ENCODE measurements around the gene FBXO21. TPM values are rescaled to one million over a fixed set of nuclear protein-coding genes. Genes with fewer than 3 reads are reported as not detected.

The FBXO21 gene
- total RNA-seq, 2 experiments from 2014 or later = 21.5 to 26.0 TPM

DNA sequence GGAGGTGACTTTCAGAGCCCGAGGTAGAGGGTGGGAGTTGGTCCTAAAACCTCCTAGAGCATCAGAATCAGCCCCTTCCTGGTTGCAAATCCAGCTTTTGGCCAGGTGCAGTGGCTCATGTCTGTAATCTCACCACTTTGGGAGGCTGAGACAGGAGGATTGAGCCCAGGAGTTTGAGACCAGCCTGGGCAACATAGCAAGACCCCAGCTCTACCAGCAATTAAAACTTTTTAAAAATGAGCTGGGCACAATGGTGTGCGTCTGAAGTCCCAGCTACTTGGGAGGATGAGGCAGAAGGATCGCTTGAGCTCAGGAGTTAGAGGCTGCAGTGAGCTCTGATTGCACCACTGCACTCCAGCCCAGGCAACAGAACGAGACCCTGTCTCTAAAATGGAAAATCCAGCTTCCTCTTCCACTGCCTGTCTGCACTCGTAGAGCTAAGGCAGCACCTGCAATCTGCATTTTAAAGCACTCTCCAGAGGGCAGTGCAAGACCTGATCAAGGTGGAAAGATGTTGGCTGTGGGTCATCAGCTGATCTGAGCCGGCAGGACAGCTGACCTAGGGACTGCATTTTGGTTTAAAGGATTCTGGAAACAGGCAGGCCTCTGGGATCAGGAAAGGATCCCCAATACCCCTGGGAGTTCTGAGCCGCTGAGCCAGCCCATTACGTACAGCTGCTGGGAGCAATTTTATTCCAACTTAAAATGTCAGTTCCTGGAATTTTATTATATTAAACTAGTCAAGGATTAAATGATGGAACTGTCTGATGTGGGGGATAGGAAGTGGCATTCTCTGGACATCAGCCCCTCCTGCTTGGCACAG is 89.2 kb downstream of the FBXO21 start:
- Mint-ChIP-seq H3K27me3 (peaks cover 14% of the 10 kb centered on the region), H3K4me3 (no peak overlapping the region), H3K27ac (no peak overlapping the region), H3K36me3 (ENCODE audit: low read depth) (no peaks in the 10 kb centered on the region), H3K4me1 (ENCODE audit: low read depth) (peaks cover 19% of the 10 kb centered on the region), H3K9me3 (no peaks in the 10 kb centered on the region)
- TF ChIP-seq, protein P1, sequence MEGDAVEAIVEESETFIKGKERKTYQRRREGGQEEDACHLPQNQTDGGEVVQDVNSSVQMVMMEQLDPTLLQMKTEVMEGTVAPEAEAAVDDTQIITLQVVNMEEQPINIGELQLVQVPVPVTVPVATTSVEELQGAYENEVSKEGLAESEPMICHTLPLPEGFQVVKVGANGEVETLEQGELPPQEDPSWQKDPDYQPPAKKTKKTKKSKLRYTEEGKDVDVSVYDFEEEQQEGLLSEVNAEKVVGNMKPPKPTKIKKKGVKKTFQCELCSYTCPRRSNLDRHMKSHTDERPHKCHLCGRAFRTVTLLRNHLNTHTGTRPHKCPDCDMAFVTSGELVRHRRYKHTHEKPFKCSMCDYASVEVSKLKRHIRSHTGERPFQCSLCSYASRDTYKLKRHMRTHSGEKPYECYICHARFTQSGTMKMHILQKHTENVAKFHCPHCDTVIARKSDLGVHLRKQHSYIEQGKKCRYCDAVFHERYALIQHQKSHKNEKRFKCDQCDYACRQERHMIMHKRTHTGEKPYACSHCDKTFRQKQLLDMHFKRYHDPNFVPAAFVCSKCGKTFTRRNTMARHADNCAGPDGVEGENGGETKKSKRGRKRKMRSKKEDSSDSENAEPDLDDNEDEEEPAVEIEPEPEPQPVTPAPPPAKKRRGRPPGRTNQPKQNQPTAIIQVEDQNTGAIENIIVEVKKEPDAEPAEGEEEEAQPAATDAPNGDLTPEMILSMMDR (IDR thresholded peaks at IDR 0.05) = no peak
- intact Hi-C loops (cut with micrococcal nuclease) = no loop called here
- CTCF ChIA-PET = interaction anchor here (1.1 to 2.5 kb wide), 4 partner anchors 19 to 75 kb away, joined by 4 to 12 read pairs (median 4); no protein-coding TSS in a partner anchor
- POLR2A ChIA-PET = interaction anchor here (0.9 kb wide), 1 partner anchor 72 kb away, joined by 3 read pairs; no protein-coding TSS in a partner anchor
- DNase-seq (no peak), ATAC-seq (no peak)

DNA sequence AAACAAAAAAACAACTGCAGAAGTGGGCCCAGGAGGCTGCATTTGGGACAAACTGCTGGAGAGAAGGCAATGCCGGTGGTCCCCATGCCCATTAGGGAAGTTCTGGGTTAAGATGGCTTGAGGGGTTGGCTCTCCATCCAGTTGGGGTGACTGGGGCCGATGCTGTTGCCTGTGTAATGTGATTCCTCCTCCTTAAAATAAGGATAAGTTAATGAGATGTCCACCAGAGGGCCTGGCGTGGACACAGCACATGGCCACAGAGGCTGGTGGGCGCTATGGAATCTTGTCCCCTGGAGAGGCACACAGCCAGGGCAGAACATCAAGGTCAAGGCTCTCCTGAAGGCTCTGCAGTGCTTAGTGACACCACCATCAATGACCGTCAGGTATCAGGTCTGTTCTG is 90.0 kb downstream of the FBXO21 start:
- intact Hi-C loops (cut with micrococcal nuclease) = no loop called here
- Mint-ChIP-seq H3K36me3 (ENCODE audit: low read depth) (no peaks in the 10 kb centered on the region), H3K9me3 (no peaks in the 10 kb centered on the region), H3K4me3 (peak overlapping the region; percentile 75), H3K27ac (no peak overlapping the region), H3K4me1 (ENCODE audit: low read depth) (peaks cover 11% of the 10 kb centered on the region), H3K27me3 (peaks cover 14% of the 10 kb centered on the region)
- TF ChIP-seq, protein P1 (IDR thresholded peaks at IDR 0.05) = no peak
- ChIA-PET CTCF (interaction anchor here (0.6 to 2.5 kb wide), 7 partner anchors 12 to 74 kb away, joined by 3 to 12 read pairs (median 4); no protein-coding TSS in a partner anchor), POLR2A (interaction anchor here (1.4 kb wide), 1 partner anchor 9 kb away, joined by 3 read pairs; no protein-coding TSS in a partner anchor)
- ATAC-seq (no peak), DNase-seq (peak; percentile 26)

DNA sequence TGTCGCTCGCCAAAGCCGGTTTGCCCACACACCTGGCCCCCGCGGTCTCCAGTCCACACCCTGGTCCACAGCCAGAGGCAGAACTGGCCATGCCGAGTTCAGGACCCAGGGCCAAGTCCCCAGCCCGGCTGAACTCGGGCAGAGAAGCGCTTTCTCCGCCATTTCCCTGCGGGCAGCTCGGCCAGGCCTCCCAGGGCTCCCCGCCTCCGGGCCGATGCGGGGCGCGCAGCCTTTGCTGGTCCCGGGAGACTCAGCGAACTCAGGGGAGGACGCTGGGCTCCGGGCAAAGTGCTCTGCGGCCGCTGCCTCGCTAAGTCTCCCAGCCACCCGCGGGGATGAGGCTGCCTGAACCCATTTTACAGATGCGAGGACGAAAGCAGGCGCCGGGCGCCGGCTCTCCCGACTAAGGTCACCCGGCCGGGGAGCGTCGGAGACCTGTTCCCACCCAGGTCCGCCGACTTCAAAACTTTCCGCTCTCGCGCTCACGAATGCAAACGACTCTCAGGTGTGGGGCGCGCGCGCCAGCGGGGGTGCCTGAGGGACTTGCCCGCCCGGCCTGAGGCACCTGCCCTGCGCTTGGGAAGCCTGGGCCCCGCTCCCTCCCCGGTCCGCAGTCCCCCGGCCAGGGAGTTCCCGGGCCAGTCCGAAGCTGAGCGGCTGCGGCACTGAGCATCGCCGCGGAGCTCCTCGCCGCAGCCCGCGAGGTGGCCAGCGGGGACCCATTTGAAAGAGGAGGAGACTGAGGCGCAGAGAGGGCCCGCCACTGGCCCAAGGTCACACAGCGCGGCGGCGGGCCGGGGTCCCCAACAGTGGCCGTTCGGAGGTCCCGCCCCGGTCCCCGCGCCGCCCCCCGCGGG is 91.7 kb downstream of the FBXO21 start:
- H3K4me1 Mint-ChIP-seq (ENCODE audit: low read depth) = peaks cover 11% of the 10 kb centered on the region
- peak; percentile 57 for DNase-seq
- no peaks in the 10 kb centered on the region for H3K36me3 Mint-ChIP-seq (ENCODE audit: low read depth)
- peak overlapping the region; percentile 74 for H3K4me3 Mint-ChIP-seq
- TF ChIP-seq, protein P1 (IDR thresholded peaks at IDR 0.05) = no peak
- H3K9me3 Mint-ChIP-seq = no peaks in the 10 kb centered on the region
- H3K27ac Mint-ChIP-seq = no peak overlapping the region
- peak; percentile 22 for ATAC-seq
- H3K27me3 Mint-ChIP-seq = peaks cover 14% of the 10 kb centered on the region
- intact Hi-C loops (cut with micrococcal nuclease) = no loop called here
- ChIA-PET CTCF (interaction anchor here (1.1 to 2.1 kb wide), 6 partner anchors 9 to 32 kb away, joined by 3 to 5 read pairs (median 3); no protein-coding TSS in a partner anchor), POLR2A (interaction anchor here (1.0 to 1.4 kb wide), 7 partner anchors 14 to 279 kb away, joined by 3 to 4 read pairs (median 3); no protein-coding TSS in a partner anchor)

- Mint-ChIP-seq H3K36me3 (ENCODE audit: low read depth) (no peaks in the 10 kb centered on the region), H3K4me3 (peak overlapping the region; percentile 74), H3K27me3 (peaks cover 14% of the 10 kb centered on the region), H3K4me1 (ENCODE audit: low read depth) (peaks cover 11% of the 10 kb centered on the region), H3K27ac (no peak overlapping the region), H3K9me3 (no peaks in the 10 kb centered on the region)
- intact Hi-C loops (cut with micrococcal nuclease) = no loop called here
- ChIA-PET POLR2A (interaction anchor here (0.7 to 1.4 kb wide), 4 partner anchors 11 to 278 kb away, joined by 3 to 4 read pairs (median 3); no protein-coding TSS in a partner anchor), CTCF (interaction anchor here (1.0 to 2.1 kb wide), 6 partner anchors 9 to 72 kb away, joined by 3 to 5 read pairs (median 4); no protein-coding TSS in a partner anchor)
- TF ChIP-seq, protein P1 (IDR thresholded peaks at IDR 0.05) = no peak
- ATAC-seq (no peak), DNase-seq (no peak)
These were observed 92.3 kb downstream of the FBXO21 start for GRCh38 chr12:117098024-117098360.
